GM12873 (cell line): ENCODE measurements around the gene NDST1.

Experiments used
- CTCF ChIP-seq: IDR thresholded peaks from 2 replicates; pipeline ENCODE4 v1.5.1; 2012; ENCODE audit warnings: low read depth, mild to moderate bottlenecking, moderate library complexity, low read length, control low read depth; ENCODE audit not compliant: insufficient read depth; ENCODE audit errors: missing control alignments

The NDST1 gene

GRCh38 chr5:150507474-150508276 lies at the start of gene NDST1:
Gene NDST1, plus strand, starts transcription at chr5:150508131. Its CDS starts 13,124 bp downstream, at chr5:150521255.
- TF ChIP-seq CTCF = no peak

GRCh38 chr5:150458802-150459557 lies 49.0 kb upstream of the NDST1 start:
- peak; percentile 82 for TF ChIP-seq CTCF

- TF ChIP-seq CTCF = no peak
Observed at GRCh38 chr5:150460781-150461180, 47.1 kb upstream of the NDST1 start.

- no peak for TF ChIP-seq CTCF
Observed at GRCh38 chr5:150461231-150461630, 46.7 kb upstream of the NDST1 start.

DNA sequence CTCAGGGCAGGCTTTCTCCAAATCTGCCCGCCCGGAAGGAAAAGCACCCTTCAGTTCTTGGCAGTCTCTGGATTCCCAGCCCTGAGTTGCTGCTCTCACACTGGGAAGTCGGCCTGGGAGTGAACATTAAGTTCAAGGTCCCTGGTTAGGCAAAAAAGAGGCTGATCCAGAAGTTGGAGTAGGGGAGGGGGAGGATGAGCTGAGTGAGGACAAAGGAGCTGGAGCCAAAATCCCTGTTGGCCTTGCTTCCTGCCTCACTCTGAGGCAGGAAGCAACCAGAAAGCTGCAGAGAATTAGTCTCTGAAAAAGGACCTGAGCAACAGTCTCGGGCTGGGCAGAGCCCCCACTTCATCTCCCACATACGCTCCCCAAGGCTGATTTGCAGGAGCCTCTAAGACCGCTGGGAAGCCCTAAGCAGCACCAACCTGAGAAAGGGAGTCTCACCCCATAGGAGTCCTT lies 43.3 kb upstream of the NDST1 start:
- no peak for TF ChIP-seq CTCF

DNA sequence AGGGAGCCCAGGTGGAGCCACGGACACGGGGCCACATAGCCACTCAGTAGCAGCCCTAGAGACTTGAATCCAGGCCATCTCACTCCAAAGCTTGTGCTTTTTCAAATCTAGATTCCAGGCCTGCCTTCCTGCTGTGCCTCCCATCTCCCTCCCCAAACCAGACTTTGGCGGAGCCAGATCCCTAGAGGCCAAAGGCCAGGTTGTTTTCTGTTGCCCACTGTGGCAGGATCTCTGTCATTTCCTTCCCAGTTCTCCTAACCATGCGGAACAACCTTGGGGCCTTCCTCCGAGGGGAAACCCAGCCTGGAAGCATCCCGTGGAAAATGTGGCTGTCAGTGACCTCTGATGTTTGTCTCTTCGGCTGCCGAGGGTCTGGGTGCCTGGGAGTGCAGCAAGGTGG lies 42.0 kb upstream of the NDST1 start:
- TF ChIP-seq CTCF = no peak

GRCh38 chr5:150468206-150468605 lies 39.7 kb upstream of the NDST1 start:
- no peak for TF ChIP-seq CTCF
